OCI-LY3 (cell line): Measurements from ENCODE around the gene RDH5.

Source experiments
- H2AFZ ChIP-seq: fragments of 200-600, 300-600 bp; shearing (Covaris generic); 2 replicates; pipeline ENCODE4 v1.6.0; 2014; ENCODE audit warnings: antibody characterized with exemption, low read depth, low read length
- H3K27ac ChIP-seq: fragments of 200-600, 300-600 bp; sonication (generic); 2 replicates; pipeline ENCODE4 v1.5.1; 2014; ENCODE audit warnings: mild to moderate bottlenecking, low read length, moderate library complexity, mixed read lengths
- H3K27me3 ChIP-seq: fragments of 200-600, 300-600 bp; sonication (generic); 2 replicates; pipeline ENCODE4 v1.6.1; 2014; ENCODE audit warnings: low read depth, low read length, mixed read lengths
- H3K36me3 ChIP-seq: fragments of 200-600, 300-600 bp; sonication (generic); replicated peaks from 2 replicates; pipeline ENCODE3; 2014; ENCODE audit warnings: low read depth, low read length, mixed read lengths
- H3K4me1 ChIP-seq: fragments of 300-600, 200-600 bp; sonication (generic); 2 replicates; pipeline ENCODE4 v1.6.1; 2014; ENCODE audit warnings: low read length, mixed read lengths
- H3K4me2 ChIP-seq: fragments of 200-600, 300-600 bp; sonication (generic); 2 replicates; pipeline ENCODE4 v1.6.1; 2014; ENCODE audit warnings: low read length, mixed read lengths
- H3K4me3 ChIP-seq: fragments of 300-600, 200-600 bp; sonication (generic); 2 replicates; pipeline ENCODE4 v1.5.1; 2014; ENCODE audit warnings: antibody characterized with exemption, mild to moderate bottlenecking, low read length, moderate library complexity
- H3K79me2 ChIP-seq: fragments of 300-600, 200-600 bp; shearing (Covaris generic); 2 replicates; pipeline ENCODE4 v1.6.1; 2014; ENCODE audit warnings: mild to moderate bottlenecking, low read length, mixed read lengths
- H3K9ac ChIP-seq: fragments of 300-600, 200-600 bp; shearing (Covaris generic); 2 replicates; pipeline ENCODE4 v1.6.0; 2014; ENCODE audit warnings: mild to moderate bottlenecking, low read length, moderate library complexity
- H3K9me3 ChIP-seq: fragments of 200-600, 300-600 bp; shearing (Covaris generic); 2 replicates; pipeline ENCODE4 v1.6.1; 2014; ENCODE audit warnings: low read length, mixed read lengths; ENCODE audit not compliant: insufficient read depth
- H4K20me1 ChIP-seq: fragments of 200-600, 300-600 bp; sonication (generic); 2 replicates; pipeline ENCODE4 v1.6.1; 2016; ENCODE audit warnings: low read length, mixed read lengths; ENCODE audit not compliant: insufficient read depth
- EZH2phosphoT487 ChIP-seq: fragments of 200-600 bp; shearing (Covaris generic); IDR thresholded peaks from 2 replicates; pipeline ENCODE4 v1.6.1; 2018; ENCODE audit warnings: antibody characterized with exemption, mixed run types, low read depth
- TF ChIP-seq, protein P1 (sequence below): fragments of 200-600, 300-600 bp; sonication (generic); IDR thresholded peaks from 2 replicates; pipeline ENCODE4 v1.5.1; 2014; ENCODE audit warnings: antibody characterized with exemption, low read length, low read depth

Gene RDH5

DNA sequence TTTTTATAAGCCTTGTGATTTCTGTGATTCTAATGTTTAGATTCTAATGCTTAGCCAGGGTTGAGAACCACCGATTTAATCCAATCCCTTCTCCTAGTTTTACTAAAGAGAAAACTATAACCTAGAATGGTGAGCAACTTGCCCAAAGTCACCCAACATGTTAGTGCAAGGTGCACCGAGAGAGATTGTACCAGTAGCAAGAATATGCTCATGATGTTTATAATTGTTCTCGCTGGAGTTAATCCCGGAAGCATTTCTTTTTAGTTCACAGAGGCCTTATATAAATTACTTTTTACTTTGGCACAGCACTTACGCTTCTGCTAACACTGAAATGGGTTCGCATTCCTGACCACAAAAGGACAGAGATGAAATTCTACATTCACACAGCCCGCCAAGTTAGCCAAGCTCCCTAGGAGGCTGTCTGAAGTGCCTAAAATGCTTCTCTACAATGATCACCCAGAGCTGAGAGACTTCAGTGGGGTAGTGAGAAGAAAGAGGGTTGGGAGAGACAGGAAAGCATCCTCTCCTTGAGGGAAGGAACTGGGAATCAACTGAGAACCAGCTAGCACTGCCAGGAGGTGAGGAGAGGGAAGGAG lies 4.9 kb upstream of the RDH5 start:
- Histone ChIP-seq H3K27me3 (peaks cover 9% of the 10 kb centered on the region), H3K79me2 (peaks cover 7% of the 10 kb centered on the region; the same call in 1 of the 2 replicates), H3K36me3 (no peaks in the 10 kb centered on the region), H3K4me3 (peak overlapping the region; percentile 91), H3K27ac (no peak overlapping the region), H3K4me2 (peak overlapping the region; percentile 90), H3K4me1 (peaks cover 15% of the 10 kb centered on the region), H2AFZ (peak overlapping the region; percentile 99), H3K9ac (peak overlapping the region; percentile 86; the same call in 1 of the 2 replicates), H3K9me3 (no peaks in the 10 kb centered on the region), H4K20me1 (no peaks in the 10 kb centered on the region)
- no peak for TF ChIP-seq EZH2phosphoT487
- TF ChIP-seq, protein P1, sequence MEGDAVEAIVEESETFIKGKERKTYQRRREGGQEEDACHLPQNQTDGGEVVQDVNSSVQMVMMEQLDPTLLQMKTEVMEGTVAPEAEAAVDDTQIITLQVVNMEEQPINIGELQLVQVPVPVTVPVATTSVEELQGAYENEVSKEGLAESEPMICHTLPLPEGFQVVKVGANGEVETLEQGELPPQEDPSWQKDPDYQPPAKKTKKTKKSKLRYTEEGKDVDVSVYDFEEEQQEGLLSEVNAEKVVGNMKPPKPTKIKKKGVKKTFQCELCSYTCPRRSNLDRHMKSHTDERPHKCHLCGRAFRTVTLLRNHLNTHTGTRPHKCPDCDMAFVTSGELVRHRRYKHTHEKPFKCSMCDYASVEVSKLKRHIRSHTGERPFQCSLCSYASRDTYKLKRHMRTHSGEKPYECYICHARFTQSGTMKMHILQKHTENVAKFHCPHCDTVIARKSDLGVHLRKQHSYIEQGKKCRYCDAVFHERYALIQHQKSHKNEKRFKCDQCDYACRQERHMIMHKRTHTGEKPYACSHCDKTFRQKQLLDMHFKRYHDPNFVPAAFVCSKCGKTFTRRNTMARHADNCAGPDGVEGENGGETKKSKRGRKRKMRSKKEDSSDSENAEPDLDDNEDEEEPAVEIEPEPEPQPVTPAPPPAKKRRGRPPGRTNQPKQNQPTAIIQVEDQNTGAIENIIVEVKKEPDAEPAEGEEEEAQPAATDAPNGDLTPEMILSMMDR, result no peak

DNA sequence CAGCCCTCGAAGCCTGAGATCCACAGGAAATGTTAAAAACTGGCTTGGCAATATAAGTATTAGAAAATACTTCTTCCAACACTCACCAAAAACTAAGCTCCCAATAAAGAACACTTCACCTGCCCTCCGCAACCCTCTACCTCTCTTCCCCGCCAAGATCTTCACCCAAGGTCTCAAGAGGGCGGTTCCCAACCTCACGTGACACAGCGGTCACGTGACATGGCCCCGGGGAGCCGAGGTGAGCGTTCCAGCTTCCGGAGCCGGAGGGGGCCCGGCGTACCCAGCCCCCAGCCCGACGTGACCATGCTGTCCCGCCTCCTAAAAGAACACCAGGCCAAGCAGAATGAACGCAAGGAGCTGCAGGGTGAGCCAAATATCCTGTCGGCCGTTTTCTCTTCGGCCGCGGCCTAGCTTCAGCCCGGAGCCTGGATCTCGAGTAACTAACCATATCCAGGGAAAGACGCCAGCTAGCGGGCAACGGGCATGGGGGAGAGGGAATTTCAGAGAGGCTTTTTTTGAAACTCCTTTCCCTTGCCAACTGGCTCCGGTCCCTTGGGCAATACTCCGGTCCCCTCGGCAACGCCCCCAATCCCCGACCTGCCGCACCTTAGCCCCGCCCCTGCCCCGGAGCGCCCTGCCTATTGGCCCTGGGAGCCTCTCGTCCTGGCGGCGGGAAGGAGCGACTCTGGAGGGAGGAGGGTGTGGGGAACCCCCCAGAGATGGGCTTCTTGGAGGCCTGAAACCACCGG lies 4.2 kb upstream of the RDH5 start, which contains the start of gene BLOC1S1:
Gene BLOC1S1 (plus strand): TSS at position 214 of the 749 bp plus-strand sequence. CDS start 6 bp downstream, at position 220.
- Histone ChIP-seq H3K79me2 (peaks cover 7% of the 10 kb centered on the region; the same call in 1 of the 2 replicates), H3K9me3 (no peaks in the 10 kb centered on the region), H2AFZ (peak within 1 kb of the TSS; percentile 99), H3K36me3 (no peaks in the 10 kb centered on the region), H4K20me1 (no peaks in the 10 kb centered on the region), H3K9ac (peak within 1 kb of the TSS; percentile 86), H3K4me1 (peaks cover 15% of the 10 kb centered on the region), H3K4me3 (peak within 1 kb of the TSS; percentile 91), H3K27ac (peak within 1 kb of the TSS; percentile 74), H3K27me3 (peaks cover 5% of the 10 kb centered on the region; the same call in 1 of the 2 replicates), H3K4me2 (peak within 1 kb of the TSS; percentile 90)
- TF ChIP-seq EZH2phosphoT487, result no peak
- TF ChIP-seq, protein P1, result no peak

DNA sequence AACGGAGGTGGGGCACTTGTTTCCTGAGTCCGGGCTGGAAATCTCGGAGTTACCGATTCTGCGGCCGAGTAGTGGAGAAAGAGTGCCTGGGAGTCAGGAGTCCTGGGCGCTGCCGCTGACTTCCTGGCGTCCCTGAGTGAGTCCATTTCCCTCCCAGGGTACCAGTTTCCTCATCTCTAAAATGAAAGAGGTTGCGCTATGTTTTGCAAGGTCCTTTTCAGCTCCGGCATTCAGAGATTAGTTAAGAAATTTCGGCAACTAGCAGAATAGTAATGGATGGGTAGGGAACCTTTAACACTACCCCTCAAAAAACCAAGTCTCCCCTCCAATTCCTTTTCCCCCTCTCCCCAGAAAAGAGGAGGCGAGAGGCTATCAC lies 3.6 kb upstream of the RDH5 start:
- Histone ChIP-seq H3K79me2 (peaks cover 7% of the 10 kb centered on the region; the same call in 1 of the 2 replicates), H2AFZ (peak overlapping the region; percentile 99), H4K20me1 (no peaks in the 10 kb centered on the region), H3K4me3 (peak overlapping the region; percentile 91), H3K36me3 (no peaks in the 10 kb centered on the region), H3K9me3 (no peaks in the 10 kb centered on the region), H3K4me1 (peaks cover 15% of the 10 kb centered on the region), H3K27me3 (peaks cover 4% of the 10 kb centered on the region; the same call in 1 of the 2 replicates), H3K27ac (peak overlapping the region; percentile 74), H3K9ac (peak overlapping the region; percentile 86), H3K4me2 (peak overlapping the region; percentile 90)
- TF ChIP-seq EZH2phosphoT487, result no peak
- TF ChIP-seq, protein P1, result no peak
